SK-N-MC (cell line): ENCODE measurements around the gene GYG1.
"Not testable (repeated sequence)": the region's sequence is repeated elsewhere in the genome, so short reads cannot be mapped to it uniquely, and the experiment has no call there.

Experiments
- EZH2 ChIP-seq: fragments of 200-600 bp; sonication (generic); IDR thresholded peaks from one replicate; pipeline ENCODE4 v1.6.1; 2017; ENCODE audit warnings: antibody characterized with exemption
- POLR2AphosphoS5 ChIP-seq: IDR thresholded peaks from 2 replicates; pipeline ENCODE4 v1.6.1; 2012; ENCODE audit warnings: mild to moderate bottlenecking, low read depth, low read length, borderline replicate concordance

GRCh38 chr3:148987551-148987950, 3.8 kb upstream of the GYG1 start:
- TF ChIP-seq POLR2AphosphoS5, EZH2: not testable (repeated sequence)
